NCI-H1694 (cell line): ENCODE results near the gene LRRIQ1.
"Not testable (repeated sequence)": the region's sequence is repeated elsewhere in the genome, so short reads cannot be mapped to it uniquely, and the experiment has no call there.

ENCODE experiments used
- DNase-seq: peaks from one replicate; lab custom pipeline; 2025; lab: John Stamatoyannopoulos, UW

LRRIQ1 gene

DNA sequence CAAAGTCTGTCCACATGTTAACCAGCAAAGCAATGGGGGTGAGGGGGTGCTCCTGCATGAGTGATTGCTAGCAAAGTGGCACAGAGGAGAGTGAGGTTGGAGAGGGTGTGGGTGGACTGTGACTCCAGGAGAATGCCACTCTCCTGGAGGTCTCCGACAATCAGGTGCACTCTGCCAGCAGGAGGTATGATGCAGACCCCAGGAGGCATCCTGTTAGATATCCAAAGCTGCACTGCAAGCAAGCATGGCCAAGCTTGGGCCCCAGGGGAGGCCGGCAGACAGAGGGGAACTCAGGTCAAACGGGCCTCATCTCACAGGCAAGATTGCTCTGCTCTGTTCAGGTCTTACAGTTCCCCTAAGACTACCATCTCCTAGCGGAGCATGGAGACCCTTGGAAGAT lies 170.4 kb downstream of the LRRIQ1 start:
- DNase-seq: no peak

DNA sequence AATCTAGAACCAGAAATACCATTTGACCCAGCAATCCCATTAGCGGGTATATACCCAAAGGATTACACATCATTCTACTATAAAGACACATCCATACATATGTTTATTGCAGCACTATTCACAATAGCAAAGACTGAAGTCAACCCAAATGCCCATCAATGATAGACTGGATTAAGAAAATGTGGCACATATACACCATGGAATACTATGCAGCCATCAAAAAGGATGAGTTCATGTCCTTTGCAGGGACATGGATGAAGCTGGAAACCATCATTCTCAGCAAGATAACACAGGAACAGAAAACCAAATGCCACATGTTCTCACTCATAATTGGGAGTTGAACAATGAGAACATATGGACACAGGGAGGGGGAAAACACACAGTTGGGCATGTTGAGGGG lies 188.2 kb downstream of the LRRIQ1 start:
- DNase-seq: not testable (repeated sequence)

DNA sequence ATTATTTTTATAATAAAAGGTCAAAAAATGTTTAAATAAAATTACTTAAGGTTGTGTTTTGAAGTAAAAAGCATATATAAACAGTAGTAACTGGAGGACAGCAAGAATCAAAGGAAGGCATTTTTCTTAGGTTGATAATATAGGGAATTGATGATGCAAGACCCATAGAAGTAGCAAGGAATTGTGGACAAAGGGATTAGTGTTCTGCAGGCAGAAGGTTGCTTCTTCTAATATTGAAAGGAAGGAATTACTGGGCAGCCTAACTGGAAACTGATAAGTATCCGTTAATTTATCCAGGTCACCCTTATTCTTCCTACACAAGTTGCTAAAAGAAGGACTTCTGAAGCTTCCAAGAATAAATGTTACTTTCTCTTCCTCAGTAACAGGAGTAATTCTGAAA lies 189.3 kb downstream of the LRRIQ1 start:
- DNase-seq: no peak

DNA sequence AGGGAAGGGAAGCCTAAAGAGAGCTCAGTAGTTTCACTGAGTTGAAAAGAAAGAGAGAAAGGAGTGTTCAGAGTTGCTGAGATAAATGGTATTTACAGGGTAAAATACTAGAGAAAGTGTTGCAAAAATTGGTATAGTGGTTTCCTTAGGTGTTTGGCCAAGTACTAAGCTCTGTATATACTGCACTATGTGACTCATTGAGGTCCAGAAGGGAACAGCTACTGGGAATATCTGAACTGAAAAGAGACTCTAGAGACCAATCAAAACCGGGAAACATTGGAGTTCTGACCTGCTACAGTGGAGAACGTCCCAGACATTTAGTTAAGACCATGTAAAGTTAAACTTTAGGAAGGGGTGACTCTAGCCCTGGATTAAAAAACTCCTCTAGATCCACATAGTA lies 201.2 kb downstream of the LRRIQ1 start:
- no peak for DNase-seq

DNA sequence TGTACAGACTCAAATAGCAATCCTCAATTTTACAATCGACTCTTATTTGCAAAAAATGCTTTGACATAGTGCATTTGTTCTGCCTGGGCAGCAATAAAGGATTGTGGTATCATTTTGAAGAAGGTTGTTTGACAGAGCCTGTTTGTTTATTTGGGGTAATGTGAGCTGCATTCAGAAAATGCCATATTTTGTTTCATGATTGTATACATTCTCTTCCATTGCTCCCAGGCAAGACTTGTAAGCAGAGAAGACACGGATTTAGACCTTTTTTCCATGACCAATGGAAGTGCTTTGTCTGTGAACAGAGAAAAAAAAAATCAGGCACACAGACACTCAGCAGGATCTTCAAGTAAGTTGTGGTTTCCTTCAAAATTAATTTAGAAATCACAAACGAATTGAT lies 208.4 kb downstream of the LRRIQ1 start:
- no peak for DNase-seq

DNA sequence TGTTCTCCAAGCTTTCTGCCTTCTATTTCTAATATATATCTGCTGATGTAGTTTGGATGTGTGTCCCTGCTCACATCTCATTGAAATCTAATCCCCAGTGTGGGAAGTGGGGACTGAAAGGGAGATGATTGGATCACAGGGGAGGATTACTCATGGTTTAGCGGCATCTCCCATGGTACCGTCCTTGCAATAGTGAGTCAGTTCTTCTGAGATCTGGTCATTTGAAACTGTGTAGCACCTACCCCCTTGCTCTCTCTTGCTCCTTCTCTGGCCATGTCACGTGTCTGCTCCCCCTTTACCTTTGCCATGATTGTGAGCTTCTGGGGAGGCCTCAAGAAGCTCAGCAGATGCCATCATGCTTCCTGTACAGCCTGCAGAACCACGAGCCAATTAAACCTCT lies 217.7 kb downstream of the LRRIQ1 start:
- DNase-seq: no peak

DNA sequence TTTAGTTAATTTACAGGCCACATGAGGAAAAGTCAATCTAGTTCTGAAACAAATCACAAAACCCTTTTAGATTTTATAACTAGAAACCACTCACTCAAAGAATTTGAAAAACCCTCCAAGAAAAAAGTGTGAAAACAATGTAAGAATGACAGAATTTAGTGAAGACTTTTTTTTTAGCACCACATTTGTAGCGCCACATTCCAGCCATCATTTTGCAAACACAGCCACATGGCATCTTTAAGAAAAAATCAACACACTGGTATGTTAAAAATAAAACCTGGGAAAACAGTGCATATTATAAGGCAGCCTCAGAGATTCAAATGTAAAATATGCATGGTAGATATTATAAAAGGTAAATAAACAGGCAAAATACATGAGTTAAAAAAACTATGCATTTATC lies 221.5 kb downstream of the LRRIQ1 start:
- no peak for DNase-seq

DNA sequence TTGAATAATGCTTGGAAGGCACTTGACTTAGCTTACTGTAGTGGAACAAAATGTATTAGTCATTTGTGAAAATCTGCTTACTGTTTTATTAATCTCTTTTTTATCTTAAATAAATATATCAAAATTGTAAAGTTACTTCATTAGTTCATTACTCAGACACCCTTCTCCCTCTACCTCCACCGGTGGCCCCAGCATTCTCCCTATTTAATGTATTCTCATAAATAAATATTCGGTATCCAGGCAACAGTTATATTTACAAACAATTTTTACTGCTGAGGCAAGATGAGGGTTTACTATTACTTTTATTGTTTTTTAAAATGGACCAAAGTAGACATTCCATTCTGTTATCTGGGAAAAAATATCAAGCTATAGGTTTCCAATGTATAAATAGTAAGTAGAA lies 224.3 kb downstream of the LRRIQ1 start:
- no peak for DNase-seq

DNA sequence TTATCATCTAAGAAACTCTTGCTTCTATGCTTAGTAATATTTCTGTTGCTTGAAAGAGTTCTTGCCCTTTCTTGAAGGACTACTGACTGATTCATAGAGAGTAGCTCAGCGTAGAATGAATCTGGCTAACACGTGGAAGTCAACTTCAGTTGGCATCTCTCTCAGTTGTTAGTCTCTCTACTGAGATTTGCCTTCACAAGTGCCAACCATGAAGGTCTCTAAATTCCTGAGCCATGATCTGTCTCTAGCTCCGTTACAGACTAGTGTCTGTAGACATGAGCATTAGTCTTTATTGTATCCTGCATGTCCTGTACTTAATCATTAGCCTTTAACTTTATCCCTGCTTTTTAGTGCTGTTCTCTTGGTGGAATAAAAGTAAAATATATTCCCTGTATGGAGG lies 224.7 kb downstream of the LRRIQ1 start:
- no peak for DNase-seq

DNA sequence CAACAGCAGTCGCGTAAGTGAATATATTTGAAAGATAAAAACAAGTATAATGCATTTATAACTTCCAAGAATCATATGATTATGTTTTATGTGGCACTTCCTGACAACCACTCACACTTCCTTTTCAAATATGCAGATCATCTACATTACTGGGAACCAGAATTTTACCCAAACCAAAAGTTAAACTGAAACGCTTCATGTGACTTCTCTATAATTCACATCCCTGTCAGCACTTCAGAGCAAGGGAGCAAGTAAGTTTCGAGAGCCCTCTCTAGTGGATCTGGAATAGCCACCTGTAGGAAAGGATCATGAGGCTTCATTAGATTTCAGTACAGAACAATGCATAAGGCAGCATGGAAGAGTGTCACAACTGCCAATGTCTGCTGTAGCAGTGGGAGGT lies 230.2 kb downstream of the LRRIQ1 start:
- no peak for DNase-seq

DNA sequence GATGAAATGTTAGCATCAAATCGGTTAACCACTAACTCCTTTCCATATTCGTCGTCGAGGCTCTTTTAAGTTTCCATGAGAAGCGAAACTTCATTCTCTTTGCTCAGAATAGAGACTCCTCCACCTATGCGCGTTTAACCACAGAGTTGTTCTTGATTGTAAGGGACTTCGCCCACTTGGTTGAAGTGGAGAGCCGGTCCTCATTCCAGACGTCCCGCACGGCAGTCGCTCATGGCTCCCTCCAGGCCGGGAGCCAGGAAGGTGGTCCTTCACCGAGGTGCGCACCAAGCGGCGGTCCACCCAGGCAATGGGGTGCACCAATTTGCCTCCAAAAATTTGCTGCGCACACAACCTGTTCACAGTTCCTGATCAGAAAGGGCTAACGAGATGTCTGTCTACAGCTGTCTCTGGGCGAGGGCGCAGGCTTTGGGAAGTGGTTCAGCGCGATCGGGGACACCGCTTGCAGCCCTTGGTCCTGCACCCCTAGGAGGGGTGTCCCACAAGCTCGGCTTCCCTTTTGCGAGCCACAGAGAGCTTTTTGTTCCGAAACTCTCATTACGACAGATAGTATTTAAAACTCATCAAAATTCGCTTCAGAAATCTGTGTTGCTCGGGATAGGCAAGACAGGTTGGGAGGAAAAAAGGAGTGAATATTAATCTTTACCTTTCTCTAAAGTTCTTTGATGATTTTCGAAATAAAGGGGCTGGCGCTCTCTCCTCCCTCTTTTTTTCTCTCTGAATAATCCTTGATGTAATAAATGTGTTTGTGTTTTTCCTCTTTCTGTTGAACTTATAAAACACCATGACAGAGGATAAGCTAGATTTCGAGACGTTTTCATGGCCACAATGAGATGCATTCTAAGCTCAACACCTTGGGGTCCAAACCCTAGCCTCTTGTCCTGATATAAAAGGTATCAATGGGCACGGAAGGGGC lies 237.5 kb downstream of the LRRIQ1 start:
- no peak for DNase-seq

DNA sequence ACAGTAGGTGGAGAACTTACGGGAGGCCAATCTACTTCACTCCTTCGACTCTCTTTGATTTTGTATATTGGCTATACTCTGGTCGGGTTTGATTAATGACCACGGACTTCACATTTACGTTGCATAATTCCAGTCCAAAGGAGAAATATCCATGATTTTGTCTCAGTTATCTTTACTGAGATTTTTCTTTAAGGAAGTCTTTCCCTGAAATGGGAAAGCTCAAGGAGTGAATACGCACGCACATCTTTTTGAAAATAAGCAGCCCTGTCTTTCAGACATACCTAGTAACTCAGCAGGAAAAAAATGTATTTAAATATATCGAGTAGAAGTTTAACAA lies 238.1 kb downstream of the LRRIQ1 start:
- no peak for DNase-seq

DNA sequence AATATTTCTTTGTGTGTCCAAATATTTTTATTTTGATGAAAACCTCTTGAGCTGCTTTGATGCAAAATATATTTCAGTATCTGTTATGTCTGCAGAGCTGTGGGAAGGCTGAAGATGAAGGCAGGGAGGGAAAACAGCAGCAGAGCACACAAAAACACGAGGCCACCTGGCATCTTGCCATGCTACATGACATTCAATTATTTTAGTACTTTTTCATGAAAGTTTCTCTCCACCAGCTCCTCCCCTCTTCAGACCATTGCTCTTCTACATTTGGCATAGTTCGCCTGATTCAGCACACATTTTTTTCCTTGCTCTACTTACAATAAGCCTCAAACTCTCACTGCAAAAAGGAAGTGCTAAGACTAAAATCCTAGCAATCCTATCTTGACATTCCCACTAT lies 239.2 kb downstream of the LRRIQ1 start:
- DNase-seq: no peak

DNA sequence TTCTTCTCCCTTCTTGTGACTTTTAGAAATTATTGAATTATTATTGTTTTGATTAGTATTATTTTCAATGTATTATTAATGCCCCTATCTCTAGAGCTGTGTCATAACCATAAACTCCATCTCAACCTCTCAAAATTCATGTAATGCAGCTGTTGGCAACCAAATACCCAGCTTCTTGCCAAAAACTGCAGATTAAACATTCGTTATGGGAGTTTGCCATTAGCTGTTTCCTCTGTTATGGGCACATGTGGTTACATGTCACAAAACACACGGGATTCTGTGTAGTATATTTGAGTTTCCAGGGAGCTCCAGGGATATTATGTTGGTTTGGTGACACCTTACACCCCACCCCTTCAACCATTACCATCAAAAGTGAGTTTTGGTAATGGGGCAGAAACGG lies 241.0 kb downstream of the LRRIQ1 start:
- no peak for DNase-seq

DNA sequence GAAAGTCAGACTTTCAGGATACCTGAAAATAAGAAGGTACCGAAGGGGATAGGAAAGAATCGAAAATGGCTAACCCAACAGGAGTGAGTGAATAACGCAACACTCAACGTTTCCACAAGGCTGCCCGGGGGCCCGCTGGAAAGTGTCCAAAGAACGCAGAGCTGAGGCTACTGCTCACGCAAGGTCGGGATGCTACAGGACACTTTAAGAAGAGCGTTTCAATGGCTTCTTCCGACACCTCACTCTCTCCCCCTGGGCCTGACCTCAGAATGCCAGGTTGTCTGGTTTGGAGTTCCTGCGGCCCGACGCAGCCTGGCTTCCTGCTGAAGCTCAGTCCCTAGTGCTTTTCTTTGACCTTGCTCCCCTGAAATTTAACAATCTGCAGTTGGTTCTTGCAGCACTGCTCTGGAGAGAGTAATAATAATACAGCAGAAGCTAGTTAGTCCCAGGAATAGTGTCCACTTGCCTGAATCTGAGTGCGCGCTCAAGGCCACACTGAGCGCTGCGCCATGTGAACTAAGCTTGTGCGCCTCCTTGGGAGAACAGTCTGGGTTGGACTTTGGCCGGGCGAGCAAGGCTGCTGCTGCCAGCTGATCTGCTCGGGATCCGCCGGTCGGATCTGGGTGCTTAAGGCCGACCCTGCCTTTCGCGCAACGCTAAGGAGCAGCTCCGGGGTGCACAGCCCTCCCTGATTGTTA lies 241.9 kb downstream of the LRRIQ1 start:
- DNase-seq: no peak

DNA sequence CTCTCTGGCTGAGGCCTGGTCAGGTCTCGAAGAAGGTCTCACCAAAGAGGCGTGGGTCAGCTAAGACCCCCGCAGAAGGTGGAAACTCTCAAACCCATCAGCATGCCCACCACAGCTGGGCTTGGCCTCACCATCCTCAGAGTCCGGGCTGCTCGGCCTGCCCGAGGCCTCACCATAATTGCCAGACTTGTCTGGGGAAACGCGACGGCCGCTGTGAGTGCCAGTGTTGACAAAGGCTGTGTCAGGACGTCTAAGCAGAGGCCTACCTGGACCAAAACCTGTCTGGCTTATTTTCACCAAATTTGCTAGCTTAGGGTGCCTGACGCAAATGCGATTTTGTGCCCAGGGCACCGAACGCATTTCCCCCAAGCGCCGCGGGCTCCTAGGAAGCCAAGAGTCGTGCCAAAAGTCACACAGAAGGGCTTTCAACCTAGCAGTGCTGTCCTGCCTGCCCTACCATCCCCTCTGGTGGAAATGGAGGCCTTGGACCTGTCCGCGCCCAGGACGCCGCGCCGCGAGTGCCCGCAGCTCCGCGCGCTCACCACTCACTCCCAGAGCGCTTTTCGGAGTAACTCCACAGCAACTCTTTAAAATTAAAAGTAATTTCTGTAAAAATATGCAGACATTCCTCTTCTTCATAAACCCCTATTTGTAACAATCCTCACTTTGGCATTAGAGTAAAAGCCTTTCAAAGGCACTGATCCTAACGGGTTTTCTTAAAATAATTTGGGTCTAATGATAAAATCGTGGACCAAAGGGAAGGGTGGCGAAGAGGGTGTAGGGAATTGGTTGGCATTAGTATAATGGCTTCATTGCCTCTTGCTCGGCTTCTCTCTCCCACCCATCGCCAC lies 242.7 kb downstream of the LRRIQ1 start:
- no peak for DNase-seq

DNA sequence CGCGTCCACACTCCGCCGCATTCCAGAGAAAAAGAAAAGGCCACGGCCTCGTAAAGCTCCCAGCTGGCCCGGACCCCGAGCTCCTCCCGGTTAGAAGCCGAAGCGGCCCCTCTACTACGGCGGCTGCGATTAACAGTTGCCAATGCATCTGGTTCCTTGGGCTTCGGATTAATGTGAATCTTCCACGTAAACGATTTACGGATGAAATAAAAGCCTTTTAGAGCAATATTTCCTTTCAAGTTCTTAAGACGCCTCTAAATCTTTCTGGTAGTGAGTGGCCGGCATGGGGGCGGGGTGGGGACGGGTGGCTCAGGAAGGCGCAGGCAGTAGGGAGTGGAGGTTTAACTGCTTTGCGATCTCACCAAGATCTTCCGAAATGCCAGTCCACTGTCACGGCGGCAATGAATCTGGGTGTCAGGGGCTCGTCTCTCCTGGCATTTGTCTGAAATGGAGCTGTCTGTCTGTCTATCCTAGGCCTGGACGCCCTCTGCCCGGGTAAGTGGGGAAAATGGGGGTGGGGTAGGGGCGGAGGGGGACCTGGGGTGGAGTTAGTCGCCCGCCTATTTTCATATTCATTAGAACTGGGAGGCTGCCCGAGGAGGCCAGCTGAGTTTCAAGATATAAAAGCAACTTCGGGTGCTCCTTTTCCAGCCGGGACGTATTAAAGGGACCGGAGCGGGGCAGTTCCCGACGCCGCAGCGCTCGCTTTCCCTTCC lies 243.5 kb downstream of the LRRIQ1 start:
- no peak for DNase-seq

DNA sequence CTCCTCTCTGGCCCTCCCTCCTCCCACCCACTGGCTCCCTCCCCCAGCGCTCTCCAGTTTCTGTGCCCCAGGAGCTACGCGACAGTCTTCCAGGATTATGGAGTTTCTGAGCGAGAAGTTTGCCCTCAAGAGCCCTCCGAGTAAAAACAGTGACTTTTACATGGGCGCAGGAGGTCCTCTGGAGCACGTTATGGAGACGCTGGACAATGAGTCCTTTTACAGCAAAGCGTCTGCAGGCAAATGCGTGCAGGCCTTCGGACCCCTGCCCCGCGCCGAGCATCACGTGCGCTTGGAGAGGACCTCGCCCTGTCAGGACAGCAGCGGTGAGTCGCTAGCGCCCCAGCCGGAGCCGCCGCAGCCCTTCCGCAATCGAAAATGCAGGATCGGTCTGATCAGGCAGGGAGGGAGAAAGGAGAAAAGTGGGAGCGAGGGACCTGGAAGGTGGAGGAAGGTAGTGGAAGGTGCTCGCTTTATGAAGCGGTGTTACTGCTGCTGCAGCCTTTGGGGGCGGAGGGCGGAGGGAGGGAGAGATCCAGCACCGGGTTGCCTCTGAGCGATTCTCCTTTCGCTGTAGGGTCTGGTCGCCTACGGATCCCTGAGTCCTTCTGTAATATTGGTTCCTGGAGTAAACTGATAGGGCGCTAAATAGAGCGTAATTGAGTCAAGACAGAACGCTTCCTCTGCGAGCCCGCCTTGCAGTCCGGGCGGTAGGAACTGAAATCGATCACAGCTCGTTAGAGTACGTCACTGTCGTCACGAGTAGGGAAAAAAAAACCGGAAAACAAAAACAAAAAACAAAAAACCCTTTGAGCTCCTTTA lies 244.2 kb downstream of the LRRIQ1 start, which contains the start of gene ALX1:
Gene ALX1 (plus strand): TSS at position 56 of the 819 bp plus-strand sequence. CDS start 42 bp downstream, at position 98.
- no peak for DNase-seq

DNA sequence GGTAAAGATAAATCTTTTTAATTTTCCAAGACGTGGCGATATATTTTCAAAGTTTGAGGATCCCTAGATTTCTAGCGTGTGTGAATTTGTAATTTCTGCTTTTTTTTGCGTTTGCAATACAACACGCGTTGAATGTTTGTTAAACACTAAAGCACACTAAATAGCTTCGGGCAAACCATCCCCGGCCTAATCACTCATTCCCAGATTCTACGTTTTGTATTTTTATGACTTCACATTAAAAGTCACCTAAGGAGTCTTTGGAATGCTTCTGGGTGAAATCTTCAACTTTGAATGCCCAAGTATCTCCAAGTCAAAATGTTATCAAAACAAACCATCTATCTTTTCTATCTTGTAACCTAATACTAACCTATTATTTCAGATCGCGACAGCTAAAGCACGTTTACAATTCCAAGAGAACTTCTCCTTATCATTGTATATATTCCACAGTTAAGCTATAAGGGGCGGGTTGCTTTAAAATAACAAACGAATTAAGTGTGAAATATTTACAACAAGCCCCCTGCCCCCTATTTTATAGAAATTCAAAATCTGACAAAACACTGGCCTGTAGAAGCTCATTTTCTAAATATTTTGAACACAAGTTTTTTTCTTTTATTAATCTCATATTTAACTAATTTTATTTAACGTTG lies 245.0 kb downstream of the LRRIQ1 start:
- DNase-seq: no peak

DNA sequence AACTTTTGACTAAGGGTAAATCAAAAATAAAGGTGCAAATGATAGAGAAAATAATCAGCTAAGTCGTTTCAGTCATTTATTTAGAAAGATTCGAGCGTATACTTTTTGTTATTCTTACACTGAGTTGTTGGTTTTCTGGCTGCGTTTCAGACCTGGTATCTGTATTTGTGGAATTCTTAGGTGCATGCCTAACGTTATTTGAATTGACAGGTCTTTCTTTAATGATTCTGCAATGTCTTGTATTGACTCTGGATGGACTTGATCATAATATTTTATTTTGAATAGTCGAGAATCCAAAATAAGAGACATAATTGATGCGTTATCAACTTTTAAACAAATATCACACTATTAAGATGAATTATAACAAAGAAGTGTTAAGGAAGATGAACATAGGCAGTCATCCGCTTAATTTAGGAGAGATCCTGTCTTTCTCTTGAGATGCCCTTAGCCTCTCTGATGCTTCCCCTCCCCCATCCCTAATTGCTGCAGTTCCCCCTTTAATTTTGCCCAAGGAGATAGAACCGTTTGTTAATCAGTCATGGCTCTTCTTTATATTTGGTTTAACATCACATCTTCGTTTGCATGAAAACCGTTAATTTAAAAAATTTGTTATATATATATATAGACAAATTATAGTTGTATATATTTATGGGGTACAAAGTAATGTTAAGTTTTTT lies 245.6 kb downstream of the LRRIQ1 start:
- DNase-seq: no peak
